ENCODE results near the gene ATRIP. TPM values are rescaled to one million over a fixed set of nuclear protein-coding genes. Genes with fewer than 3 reads are reported as not detected.

Gene ATRIP
- polyA plus RNA-seq, 1 of the 3 experiments (the other 2 are of a cell fraction): 5.6 TPM

GRCh38 chr3:48467110-48467454, 20.5 kb downstream of the ATRIP start:
- no peaks in the 10 kb centered on the region for H3K27me3 ChIP-seq (ENCODE audit: insufficient read depth)
- peak overlapping the region; percentile 95 for H3K9ac ChIP-seq
- POLR2A ChIA-PET: no interaction called here
- no peaks in the 10 kb centered on the region for H3K9me2 ChIP-seq
- TF ChIP-seq TCF12 (IDR thresholded peaks at IDR 0.05): no peak
- TF ChIP-seq FOXM1 (IDR thresholded peaks at IDR 0.05; ENCODE audit: low read depth): no peak
- no peak for TF ChIP-seq POLR2AphosphoS5 (IDR thresholded peaks at IDR 0.05; ENCODE audit: low read depth, low read length)
- TF ChIP-seq RFX5 (IDR thresholded peaks at IDR 0.05; ENCODE audit: low read length): no peak
- no peak for TF ChIP-seq RCOR1 (IDR thresholded peaks at IDR 0.05; ENCODE audit: low read length)
- no peak for TF ChIP-seq GABPA (IDR thresholded peaks at IDR 0.05; ENCODE audit: low read depth)
- TF ChIP-seq TEAD4 (IDR thresholded peaks at IDR 0.05; ENCODE audit: borderline replicate concordance, insufficient read depth): no peak
- TF ChIP-seq SIN3A (IDR thresholded peaks at IDR 0.05; ENCODE audit: borderline replicate concordance, low read depth, low read length): no peak
- no peak for TF ChIP-seq REST (IDR thresholded peaks at IDR 0.05; ENCODE audit: low read depth, low read length)
- TF ChIP-seq, protein P1, sequence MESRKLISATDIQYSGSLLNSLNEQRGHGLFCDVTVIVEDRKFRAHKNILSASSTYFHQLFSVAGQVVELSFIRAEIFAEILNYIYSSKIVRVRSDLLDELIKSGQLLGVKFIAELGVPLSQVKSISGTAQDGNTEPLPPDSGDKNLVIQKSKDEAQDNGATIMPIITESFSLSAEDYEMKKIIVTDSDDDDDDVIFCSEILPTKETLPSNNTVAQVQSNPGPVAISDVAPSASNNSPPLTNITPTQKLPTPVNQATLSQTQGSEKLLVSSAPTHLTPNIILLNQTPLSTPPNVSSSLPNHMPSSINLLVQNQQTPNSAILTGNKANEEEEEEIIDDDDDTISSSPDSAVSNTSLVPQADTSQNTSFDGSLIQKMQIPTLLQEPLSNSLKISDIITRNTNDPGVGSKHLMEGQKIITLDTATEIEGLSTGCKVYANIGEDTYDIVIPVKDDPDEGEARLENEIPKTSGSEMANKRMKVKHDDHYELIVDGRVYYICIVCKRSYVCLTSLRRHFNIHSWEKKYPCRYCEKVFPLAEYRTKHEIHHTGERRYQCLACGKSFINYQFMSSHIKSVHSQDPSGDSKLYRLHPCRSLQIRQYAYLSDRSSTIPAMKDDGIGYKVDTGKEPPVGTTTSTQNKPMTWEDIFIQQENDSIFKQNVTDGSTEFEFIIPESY (IDR thresholded peaks at IDR 0.05; ENCODE audit: borderline replicate concordance, low read depth): no peak
- no peak for TF ChIP-seq FOXJ3 (CRISPR knock-in tag; IDR thresholded peaks at IDR 0.05)
- TF ChIP-seq JUND (IDR thresholded peaks at IDR 0.05): no peak
- no peak for TF ChIP-seq MEF2A (IDR thresholded peaks at IDR 0.05; ENCODE audit: borderline replicate concordance, low read depth)
- TF ChIP-seq PBX3 (IDR thresholded peaks at IDR 0.05): no peak
- no peak for TF ChIP-seq GATA2 (CRISPR knock-in tag; IDR thresholded peaks at IDR 0.05)
- TF ChIP-seq YY1 (IDR thresholded peaks at IDR 0.05; ENCODE audit: low read depth): no peak
- no peak for TF ChIP-seq EZH2phosphoT487 (IDR thresholded peaks at IDR 0.05; ENCODE audit: borderline replicate concordance, low read depth)
- H3K27ac ChIP-seq (ENCODE audit: low read depth in 2 of 2, low read length in 1 of 2): peak overlapping the region; percentile 99 to 100
- peaks cover 0 to 35% of the 10 kb centered on the region in 2 experiments for H3K36me3 ChIP-seq (replicated peaks in 1 of 2; ENCODE audit: control insufficient read depth in 1 of 2, insufficient read depth in 2 of 2, low read length in 1 of 2)
- no peaks in the 10 kb centered on the region for H3K9me3 ChIP-seq
- peaks cover 16 to 67% of the 10 kb centered on the region in 2 experiments; a peak in 2 of 4 replicates for H3K4me1 ChIP-seq (ENCODE audit: control insufficient read depth in 1 of 2, insufficient read depth in 2 of 2, low read depth in 1 of 2, low read length in 1 of 2)
- H2AFZ ChIP-seq (ENCODE audit: low read depth): no peak overlapping the region
- H3K4me2 ChIP-seq: peak overlapping the region; percentile 78
- CTCF ChIA-PET: interaction anchor here (1.2 to 8.2 kb wide), 7 partner anchors 31 to 86 kb away, joined by 3 to 136 read pairs (median 3); partner anchors contain the start of gene PFKFB4
- peaks cover 16% of the 10 kb centered on the region for H3F3A ChIP-seq (replicated peaks; ENCODE audit: insufficient read depth)
- peak; percentile 25 for DNase-seq
- H3K79me2 ChIP-seq (ENCODE audit: insufficient read depth): peaks cover 59% of the 10 kb centered on the region
- peak overlapping the region; percentile 45 to 68; a peak in 3 of 4 replicates for H3K4me3 ChIP-seq (ENCODE audit: low read depth in 2 of 2, low read length in 1 of 2)
- no peaks in the 10 kb centered on the region for H4K20me1 ChIP-seq (ENCODE audit: insufficient read depth)
- WGBS (ENCODE audit: low lambda C conversion rate): no CpG with 5 or more reads among the region's 9 CpGs
